NCI-H2081 (cell line): ENCODE measurements around the gene PPP1R2C.

ENCODE experiments used
- DNase-seq, 2 experiments: peaks; one replicate each; lab custom pipeline; 2025; lab: John Stamatoyannopoulos, UW

Gene PPP1R2C

DNA sequence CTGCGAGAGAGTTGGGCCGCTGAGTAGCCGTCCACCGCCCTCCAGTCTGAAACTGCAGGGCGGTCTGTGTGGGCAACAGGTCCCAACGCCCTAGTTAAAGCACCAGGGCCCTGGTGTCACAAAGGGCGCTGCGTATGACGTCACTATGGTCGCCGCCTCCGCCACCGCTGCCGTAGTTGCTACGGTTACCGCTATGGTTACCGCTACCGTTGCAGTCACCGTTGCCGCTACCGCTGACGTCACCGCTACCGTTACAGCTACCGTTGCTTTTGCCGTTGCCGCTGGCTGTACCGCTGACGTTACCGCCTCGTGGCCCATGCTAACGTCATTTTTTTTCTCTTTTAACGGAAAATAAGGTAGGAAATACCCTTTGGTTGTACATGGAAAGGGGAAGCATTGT is at the start of gene PPP1R2C:
Gene PPP1R2C, minus strand, starts transcription at position 68 of the 400 bp plus-strand sequence. CDS start 84 bp downstream, outside the sequence.
- no peak for DNase-seq

DNA sequence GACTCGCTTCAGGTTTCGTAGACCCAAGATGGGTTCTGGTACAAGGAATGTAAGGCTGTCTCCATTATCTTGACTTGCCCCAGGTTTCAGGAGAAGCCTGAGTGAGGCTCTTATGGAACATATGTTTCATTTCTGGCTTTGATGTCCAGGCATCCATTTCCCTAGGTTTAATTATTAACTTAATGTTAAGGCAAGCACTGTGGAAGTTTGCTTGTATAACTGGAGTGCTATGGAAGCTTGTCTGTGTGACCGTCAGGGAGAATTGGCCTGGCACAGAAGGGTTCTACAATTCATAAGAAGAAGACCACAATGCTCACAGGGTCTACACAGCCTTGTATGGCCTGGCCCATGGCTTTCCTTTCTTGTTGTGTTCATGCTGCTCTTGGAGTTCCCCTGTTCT is 47.2 kb upstream of the PPP1R2C start:
- DNase-seq: no peak

DNA sequence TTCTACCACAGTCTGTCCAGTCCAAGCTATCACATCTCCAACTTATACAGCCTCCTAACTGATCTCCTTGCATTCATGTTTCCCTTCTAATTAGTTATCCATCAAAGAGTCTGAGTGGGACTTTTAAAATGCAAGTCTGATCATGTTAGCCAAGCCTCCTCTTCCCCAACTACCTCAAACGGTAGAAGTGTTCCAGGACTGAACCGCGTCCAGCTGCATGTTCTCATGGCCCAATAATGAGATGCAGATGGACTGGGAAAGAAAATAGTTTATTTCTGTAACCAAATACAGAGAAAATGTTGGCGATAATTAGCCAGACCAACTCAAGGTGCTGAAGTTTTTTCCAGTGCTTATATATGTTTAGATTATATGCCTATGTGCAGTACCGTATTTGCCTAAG is 46.6 kb upstream of the PPP1R2C start:
- DNase-seq: no peak

DNA sequence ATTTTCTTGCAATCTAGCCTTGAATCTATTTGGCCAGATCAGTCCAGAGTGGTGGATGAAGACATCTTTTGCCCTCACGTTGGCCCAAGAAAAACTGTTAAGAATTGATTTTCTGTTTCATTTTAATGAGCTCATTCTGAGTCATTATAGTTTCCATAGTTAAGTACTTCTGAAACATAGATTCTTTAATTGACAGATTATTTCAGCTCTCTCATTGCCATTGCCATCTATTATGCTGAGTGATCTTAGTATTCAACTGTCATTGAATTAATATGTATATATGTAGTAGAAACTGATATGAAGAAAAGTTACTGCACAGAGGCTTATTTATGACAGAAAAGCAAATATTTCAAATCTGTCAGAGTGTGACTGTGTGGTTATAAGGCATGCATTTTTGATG is 45.5 kb upstream of the PPP1R2C start:
- no peak for DNase-seq

DNA sequence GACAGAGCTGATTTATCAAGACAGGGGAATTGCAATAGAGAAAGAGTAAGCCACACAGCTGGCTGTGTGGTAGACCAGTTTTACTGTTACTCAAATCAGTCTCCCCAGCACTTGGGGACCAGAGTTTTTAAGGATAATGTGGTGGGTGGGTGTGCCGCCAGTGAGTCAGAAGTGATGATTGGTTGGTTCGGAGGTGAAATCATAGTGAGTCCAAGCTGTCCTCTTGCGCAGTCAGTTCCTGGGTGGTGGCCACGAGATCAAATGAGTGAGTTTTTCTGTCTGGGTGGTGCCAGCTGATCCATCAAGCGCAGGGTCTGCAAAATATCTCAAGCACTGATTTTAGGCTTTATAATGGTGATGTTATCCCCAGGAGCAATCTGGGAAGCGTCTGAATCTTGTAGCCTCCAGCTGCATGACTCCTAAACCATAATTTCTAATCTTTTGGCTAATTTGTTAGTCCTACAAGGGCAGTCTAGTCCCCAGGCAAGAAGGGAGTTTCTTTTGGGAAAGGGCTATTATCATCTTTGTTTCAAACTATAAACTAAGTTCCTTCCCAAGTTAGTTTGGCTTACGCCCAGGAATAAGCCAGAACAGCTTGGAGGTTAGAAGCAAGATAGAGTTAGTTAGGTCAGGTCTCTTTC is 44.0 kb upstream of the PPP1R2C start:
- DNase-seq: no peak

DNA sequence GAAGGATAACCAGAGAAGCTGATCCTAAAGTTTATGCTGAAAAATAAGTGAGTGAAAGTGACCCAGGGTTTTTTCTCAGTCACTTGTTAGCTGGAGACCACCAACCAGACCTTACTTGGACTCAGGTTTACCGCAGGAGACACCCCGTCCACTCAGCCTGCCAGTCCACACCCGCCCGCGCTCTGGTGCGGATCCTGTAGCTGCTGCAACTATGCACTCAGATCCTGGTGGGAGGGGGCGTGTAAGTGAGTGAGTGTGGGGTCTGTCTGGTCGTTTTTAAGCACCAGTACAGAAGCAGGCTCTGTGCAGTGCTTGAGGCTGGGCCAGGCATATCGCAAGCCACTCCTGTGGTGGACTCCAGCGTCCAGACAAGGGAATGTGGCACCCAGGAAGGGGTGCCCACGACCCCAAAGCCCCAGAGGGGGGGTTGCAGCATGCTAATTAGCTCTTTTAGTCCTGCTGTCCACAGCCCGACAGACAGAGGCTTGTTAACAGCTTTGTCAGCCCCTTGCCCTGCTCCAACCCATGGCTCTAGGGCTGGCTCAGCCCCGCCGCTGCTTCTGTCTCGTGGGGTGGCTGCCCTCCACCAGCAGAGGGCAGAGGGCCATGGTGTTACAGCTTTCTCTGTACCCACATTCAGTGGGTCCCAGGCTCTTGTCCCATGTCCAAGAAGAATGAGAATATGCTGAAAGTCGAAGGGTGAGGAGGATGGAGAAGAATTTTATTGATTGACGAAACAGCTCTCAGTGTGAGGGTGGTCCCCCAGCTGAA is 40.4 kb upstream of the PPP1R2C start:
- no peak for DNase-seq

DNA sequence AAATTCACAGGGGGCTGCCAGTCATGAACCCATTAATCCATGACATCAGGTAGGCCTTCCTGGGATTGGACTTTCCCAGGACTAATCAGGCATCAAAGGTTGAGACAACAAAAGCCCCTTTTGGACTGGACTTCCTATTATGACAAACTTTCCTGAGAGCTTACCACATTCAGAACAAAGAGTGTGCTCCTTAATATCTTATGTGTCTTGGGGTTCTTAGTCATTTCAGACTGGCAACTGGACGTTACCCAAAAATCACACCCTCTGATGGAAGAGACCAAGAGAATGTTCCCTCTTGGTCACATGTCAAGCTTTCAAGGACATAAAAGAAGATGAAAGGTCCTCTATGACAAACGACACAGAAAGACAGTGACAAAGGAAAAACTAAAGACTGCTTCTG is 31.6 kb upstream of the PPP1R2C start:
- no peak for DNase-seq

DNA sequence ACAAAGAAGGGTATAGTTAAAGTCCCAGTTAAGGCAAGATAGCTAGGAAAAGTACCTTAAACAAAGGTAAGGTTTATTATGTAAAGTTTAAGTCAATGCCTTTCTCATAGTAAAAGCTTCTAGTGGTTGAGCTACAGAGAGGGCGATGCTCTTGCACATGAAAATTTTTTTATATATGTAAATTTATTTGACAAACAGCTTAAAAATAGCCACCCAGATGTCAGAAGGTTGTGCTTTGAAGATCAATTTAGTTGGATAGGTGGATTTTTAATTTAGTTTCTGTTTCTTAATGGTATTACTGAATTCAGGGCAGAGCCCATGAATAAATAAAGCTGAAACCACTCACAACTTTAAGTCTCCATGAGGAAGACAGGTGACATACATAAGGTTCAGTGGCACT is 29.4 kb upstream of the PPP1R2C start:
- no peak for DNase-seq

DNA sequence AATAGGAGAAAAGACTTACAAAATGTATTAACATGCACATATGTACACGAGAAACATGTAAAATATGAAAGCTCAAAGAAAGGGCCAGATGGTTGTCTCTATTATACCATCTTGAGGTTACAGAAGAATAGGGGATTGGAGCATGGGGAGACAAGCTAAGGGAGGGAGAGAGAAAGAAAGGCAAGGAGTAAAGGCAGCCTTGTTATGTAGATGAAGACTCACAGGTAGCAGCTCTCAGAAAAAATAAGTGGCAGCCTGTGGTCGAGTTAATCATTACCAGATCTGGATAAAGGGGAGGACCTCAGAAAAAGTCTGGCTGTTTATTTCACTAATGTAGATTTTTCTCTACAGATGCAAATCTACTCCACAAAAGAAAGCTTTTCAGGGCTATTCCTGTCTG is 26.6 kb upstream of the PPP1R2C start:
- DNase-seq: no peak

DNA sequence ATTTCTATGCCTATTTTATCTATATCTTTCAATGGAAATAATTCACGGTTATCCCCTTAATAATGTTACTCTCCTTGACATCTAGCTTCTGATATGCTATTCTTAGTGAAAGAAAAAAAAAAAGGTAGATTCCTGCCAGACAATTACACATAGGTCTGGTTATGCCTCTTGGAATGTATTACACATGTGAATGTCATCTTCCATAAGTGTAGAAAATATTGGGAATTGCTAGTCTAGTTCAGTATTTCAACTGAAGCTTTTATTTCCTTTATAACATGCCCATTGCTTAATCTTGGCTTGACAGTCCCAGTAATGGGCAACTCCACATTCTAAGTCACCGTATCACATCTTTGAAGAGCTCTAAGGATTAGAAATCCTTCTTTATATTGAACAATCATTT is 25.4 kb upstream of the PPP1R2C start:
- DNase-seq: no peak

DNA sequence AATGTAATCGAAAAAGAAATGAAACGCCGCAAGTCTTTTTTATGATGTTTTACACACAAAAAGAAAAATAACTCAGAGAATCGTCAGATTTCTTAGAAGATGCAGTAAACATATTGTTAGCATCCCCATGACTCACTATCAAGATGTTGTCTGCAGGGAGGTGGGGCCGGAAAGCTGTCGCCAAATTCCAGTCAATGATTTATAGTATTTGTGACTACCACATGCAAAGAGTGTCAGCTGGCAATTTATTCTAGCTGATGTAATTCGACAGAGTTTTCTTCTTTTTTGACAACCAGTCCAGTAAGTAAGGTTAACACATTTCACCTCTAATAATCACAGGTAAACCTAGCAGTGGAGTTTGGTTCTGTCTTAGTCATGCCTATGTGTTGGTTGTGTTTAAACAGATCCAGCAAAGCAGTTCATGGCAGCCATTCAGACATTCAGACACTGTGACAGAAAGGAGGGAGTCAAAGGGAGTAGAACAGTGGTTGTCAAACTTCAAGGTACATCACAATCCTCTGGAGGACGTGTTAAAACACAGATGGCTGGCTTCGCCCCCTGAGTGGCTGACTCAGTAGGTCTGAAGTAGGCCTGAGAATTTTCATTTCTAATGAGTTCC is 19.8 kb upstream of the PPP1R2C start:
- no peak for DNase-seq

DNA sequence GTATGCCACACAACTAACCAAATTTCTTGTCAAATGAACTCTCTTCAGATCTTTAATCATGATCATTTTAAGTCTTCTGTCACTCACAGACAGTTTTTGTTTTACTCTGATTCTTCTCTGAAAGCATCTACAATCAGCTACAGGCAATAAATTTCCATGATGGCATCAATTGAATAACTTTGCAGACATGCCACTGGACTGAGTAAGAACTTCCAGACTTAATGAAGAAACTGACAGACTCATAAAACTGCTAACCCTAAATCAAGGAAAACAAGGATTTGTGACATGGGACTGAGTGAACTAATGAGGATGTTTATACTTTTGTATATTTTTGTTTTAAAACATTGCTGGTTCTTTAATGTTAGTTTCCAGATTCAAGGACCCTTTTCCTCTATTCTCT is 5.5 kb upstream of the PPP1R2C start:
- DNase-seq: no peak

DNA sequence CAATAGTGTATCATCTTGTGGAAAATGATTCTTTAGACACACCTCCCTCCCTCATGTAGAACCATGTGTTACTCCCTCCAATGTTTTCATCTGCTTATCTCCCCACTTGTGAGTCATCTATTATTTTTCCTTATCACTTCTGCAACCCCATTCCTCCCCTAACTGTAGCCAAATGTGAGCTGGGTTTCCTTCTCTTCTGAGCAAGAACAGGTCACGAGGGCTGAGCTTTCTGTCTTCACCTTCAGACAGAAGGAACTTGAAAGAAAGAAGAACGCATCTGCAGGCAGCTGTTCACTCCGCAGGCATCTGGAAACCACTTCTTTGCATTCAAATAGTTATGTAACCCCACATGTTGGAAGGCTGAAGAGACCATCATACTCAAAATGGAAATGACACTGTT is 1.8 kb downstream of the PPP1R2C start:
- DNase-seq: no peak

DNA sequence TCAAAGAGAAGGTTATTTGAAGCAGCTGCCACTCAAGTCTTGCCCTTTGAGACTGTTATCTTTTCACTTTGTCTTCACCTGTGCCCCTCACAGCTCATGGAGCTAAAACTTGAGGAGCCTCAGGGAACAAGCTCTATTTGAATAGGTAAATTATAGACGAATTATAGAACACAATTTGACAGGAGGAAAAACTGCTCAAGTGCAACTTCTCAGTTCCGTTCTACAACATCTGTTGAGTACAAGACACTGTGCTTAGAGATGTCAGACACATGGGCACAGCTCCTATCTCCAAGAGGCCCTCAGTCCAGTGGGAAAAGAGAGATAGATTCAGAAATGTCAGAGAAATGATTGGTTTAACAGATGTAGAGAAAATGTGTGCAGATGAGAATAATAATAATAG is 5.1 kb downstream of the PPP1R2C start:
- DNase-seq: no peak

DNA sequence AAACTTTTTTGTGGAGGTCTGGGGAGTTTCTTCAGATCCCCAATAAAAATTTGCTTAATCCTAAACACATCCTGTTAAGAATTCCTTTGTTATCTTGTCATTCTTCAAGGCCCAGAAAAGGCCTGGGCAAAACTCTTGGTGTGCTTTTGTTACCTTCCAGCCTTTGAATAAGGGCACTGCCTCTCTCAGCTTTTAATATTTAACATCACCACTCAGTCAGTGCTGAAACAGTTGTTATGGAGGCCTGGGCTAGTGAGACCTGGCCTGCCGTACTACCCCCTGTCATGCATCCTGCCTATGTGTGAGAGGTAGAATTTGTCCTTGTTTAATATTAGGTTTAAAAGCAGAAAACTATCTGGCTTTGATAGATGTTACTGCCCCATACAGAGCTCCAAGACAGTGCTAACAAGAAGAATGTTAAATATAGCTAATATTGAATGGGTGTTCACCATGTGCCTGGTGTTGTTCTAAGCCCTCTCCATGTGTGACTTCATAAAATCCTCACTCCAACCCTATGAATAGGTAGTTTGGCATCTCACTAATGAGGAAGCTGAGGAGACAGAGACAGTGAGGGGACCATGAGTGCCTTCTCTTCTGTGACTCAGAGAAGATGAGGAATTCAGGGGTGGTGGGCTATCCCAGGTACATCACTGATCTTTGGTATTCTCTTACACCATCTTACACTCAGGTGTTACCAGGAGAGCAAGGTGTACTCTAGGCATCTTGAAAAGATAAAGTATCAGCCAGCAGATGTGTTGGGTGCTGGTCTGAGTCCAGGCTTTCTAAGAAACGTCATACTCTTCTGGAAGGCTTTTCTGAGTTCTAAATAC is 6.2 kb downstream of the PPP1R2C start:
- DNase-seq: no peak

DNA sequence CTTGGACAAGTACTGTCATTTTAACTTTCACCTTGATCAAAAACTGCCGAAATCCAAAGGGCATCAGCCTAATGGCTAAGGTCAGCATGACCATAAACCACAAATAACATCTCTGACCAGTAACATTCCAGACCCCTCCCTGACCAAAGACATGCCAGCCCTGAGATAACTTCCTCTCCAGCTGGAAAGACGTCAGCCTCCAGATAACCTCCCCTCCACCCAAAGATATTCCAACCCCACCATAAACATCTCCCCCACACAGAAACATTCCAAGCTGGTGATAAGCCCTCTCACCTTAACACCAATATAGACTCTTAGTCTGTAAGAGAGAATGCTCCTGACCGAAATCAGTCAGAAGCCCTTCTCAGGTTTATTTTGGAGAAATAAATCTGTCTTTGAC is 7.4 kb downstream of the PPP1R2C start:
- no peak for DNase-seq

DNA sequence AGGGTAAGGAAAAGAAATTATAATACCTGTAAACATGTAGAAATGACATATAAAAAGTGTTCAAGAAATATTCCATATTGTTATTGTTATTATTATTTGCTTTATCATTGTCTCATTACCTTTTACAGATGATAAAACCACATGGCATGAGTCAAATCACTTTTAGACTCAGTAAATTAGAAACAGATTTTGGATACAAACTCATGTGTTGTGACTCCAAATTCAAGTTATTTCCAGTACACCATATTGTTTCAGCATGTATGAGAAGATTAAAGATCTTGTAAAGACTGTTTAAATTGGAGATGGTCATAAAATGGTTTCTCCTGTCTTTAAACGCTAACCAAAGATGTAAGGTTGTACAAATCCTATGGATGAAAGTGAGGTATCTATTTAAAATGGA is 18.1 kb downstream of the PPP1R2C start:
- DNase-seq: no peak

DNA sequence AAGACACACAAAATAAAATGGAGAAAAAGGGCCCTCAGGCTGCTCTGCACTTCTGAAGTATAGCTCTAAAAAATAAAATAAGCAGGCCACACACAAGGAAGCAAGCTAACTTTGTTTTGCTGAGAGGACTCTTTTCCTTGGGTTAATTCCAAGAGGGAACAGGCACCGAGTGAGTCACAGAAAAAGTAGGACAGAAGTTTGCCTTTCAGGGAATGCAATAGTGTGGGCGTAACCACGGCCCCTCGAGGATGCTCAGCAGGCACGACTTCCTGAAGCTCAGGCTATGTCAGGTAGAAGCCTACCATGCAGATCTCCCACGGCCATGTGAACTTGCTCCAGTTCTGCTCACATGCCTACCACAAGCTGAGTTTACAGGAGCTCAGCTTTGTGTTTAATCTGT is 22.1 kb downstream of the PPP1R2C start:
- no peak for DNase-seq

DNA sequence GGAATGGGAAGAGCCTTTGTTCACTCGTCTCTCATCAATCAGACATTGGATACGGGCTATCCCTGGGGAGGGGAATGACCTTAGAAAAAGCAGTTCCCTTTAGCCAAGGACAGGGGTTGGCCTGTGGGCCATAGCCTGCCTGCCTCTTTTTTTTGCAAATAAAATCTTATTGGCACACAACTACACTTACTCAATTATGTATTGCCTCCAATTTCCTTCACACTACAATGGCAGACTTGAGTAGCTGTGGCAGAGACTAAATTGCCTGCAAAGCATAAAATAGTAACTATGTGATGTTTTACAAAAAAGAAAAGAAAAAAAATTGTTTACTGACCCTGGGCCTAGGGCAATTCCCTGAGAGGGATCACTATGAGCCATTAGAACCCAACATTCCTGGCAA is 23.4 kb downstream of the PPP1R2C start:
- DNase-seq: no peak

DNA sequence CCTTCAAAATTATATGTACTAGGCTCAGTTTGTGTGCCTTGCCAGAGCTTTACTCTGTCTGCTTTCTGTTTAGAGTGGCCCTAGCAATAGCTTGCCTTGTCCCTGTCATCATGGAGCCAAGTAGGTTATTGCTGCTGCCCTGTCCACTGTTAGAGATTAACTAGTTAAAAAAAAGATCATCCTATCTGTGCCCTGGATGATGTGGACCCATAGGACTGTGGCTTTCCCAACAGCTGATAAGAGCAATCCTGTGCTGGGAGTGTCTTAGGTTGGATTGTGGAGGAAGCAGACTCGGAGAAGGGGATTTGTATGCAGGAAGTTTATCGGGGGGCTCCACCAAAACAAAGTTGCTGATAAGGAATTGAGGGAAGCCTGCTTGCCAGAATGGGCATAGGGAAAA is 23.8 kb downstream of the PPP1R2C start:
- DNase-seq: no peak

DNA sequence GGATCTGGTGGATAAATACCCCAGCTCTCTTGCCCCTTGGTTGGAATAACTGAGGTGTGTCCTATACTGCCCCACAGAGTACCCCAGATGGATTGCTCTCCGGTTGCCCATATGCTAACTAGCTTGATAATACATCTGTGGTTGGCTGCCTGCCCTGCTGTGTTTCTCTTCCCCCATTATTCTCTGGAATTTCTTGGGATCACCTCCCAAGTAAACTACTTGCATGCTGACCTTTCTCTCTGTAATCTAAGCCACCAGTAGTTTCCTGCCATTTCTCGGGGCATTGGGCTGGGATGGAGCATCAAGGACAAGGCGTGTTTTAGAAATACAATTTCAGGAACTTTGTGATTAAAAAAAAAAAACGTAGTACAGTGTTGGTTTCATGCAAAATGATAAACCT is 25.2 kb downstream of the PPP1R2C start:
- DNase-seq: no peak

DNA sequence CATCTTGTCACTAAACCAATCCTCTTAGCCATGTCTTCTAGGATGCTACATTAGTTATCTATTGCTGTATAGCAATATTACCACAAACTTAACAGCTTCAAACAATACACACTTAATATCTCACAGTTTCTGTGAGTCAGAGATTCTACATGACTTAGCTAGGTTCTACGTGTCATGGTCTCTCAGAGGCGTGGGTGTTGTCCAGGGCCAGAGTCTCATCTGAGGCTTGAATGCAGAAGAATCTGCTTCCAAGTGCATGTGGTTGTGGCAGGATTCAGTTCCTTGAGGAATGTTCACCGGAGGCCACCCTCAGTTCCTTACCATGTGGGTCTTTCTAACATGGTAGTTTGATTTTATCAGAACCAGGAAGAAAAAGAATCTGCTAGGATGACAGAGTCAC is 26.4 kb downstream of the PPP1R2C start:
- no peak for DNase-seq
